Subcutaneous adipose tissue (tissue), 4 donors: ENCODE measurements around the gene PRKCH. TPM values are rescaled to one million over a fixed set of nuclear protein-coding genes. Genes with fewer than 3 reads are reported as not detected.

Source experiments
- total RNA-seq, 4 donors: library from RNA; depleted of rRNA; stranded (reverse); fragments of >200 nt; gene quantifications; one replicate each; pipeline ENCODE4 v1.1.0, GENCODE V29; 2016
- TF ChIP-seq, protein P1 (sequence below): fragments of 450-650 bp; IDR thresholded peaks from one replicate; pipeline ENCODE4 v1.5.1; 2016; ENCODE audit warnings: low read depth, mild to moderate bottlenecking, control low read depth, antibody characterized with exemption, moderate library complexity

The PRKCH gene
- total RNA-seq, 4 donors from 2014 or later = 25.8 to 46.3 (median 36.4) TPM

- TF ChIP-seq, protein P1, sequence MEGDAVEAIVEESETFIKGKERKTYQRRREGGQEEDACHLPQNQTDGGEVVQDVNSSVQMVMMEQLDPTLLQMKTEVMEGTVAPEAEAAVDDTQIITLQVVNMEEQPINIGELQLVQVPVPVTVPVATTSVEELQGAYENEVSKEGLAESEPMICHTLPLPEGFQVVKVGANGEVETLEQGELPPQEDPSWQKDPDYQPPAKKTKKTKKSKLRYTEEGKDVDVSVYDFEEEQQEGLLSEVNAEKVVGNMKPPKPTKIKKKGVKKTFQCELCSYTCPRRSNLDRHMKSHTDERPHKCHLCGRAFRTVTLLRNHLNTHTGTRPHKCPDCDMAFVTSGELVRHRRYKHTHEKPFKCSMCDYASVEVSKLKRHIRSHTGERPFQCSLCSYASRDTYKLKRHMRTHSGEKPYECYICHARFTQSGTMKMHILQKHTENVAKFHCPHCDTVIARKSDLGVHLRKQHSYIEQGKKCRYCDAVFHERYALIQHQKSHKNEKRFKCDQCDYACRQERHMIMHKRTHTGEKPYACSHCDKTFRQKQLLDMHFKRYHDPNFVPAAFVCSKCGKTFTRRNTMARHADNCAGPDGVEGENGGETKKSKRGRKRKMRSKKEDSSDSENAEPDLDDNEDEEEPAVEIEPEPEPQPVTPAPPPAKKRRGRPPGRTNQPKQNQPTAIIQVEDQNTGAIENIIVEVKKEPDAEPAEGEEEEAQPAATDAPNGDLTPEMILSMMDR = no peak
Observed at GRCh38 chr14:61429316-61429715, 107.9 kb downstream of the PRKCH start.

DNA sequence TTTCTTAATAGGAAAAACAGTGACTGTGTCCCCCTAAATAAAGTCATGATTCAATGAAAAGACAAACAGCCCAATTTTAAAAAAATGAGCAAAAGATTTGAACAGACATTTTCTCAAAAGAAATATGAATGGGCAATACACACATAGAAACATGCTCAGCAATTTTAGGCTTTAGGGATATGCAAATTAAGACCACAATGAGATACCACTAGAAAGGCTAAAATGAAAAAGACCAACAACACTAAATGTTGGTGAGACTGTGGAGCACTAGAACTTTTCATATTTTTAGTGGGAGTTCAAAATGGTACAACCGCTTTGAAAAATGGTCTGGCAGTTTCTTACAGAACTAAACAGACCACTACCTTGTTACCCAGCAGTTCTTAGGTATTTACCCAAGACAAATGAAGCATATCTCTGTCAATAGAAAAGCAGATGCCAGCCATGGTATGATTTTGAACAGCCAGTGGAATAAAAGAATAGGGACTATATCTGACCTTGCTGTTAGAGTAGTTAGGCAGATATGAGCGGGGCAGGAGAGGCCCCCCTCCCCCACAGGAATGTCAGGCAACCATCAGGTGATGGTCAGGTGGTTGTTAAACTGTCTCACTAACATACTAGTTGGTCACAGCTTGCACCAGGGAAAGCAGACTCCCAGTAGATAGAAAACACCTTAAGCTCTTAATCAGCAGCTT, 108.8 kb downstream of the PRKCH start:
- TF ChIP-seq, protein P1 = no peak

DNA sequence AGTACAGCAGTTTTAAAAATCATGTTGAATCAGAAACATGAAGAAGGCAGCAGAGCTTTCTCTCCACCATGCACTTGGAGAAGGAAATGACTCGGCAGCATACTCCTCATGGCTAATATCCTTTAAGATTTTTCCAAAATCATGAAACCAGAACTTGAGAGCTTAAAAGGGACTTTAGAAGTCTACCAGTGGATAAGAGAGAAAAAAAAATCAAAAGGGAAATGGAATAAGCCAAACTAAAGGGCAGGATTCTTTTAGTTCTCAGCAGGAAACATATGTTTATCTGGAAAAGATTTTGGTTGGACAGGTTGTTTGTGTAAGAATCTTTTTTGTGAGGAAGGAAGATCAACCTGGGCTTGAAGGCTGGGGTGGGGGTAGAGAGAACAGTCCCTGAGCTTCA, 111.8 kb downstream of the PRKCH start:
- TF ChIP-seq, protein P1 = no peak

GRCh38 chr14:61433828-61434227, 112.4 kb downstream of the PRKCH start:
- TF ChIP-seq, protein P1 = no peak

GRCh38 chr14:61434311-61434710, 112.9 kb downstream of the PRKCH start:
- TF ChIP-seq, protein P1 = no peak

DNA sequence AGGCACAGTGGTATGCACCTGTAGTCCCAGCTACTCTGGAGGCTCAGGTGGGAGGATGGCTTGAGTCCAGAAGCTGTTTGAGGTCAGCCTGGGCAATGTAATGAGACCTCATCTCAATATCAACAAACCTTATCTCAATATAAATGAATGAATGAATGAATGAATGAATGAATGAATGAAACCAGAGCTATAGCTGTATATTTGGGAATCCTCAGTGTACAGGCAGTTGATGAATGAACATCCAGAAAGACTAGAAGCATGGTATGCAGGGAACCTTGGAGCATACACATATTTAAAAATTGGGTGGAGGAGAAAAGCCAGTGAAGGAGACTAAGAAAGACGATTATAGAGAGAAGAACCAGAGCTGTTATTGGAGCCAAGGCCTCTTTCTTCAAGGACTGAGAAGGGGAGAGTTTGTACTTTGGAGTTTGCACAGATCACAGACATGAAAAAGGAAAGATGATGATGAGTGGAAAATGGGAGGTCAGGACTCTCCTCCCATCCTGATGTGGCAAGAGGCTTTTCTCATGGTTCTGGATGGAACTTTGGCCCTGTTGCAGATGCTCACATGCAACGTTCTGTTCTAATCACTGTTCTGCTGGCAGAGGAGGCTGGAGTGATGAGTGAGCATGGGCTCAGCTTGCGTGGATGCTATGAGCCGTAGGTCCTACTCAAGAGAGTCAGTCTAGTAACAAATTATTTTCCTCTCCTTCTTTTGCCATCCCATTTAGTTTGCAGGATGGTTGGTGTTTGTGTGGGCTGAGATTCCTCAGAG, 114.4 kb downstream of the PRKCH start:
- TF ChIP-seq, protein P1 = no peak

- TF ChIP-seq, protein P1 = no peak
Observed at GRCh38 chr14:61437381-61437780, 116.0 kb downstream of the PRKCH start.
